IPS-18a (cell line): Measurements from ENCODE around the gene PRDM12.
A peak's percentile ranks its signal among the peaks of the same experiment; 100 is the strongest.

Experiments used
- H3K27ac ChIP-seq: one replicate; pipeline ENCODE4 v1.5.1; 2013; ENCODE audit warnings: low read length
- H3K27me3 ChIP-seq: one replicate; pipeline ENCODE4 v1.6.1; 2013; ENCODE audit warnings: mild to moderate bottlenecking, low read length; ENCODE audit not compliant: control insufficient read depth, insufficient read depth
- H3K36me3 ChIP-seq: one replicate; pipeline ENCODE4 v1.6.1; 2013; ENCODE audit warnings: low read depth, low read length; ENCODE audit not compliant: control insufficient read depth
- H3K4me1 ChIP-seq: one replicate; pipeline ENCODE4 v1.6.1; 2013; ENCODE audit warnings: low read depth, low read length; ENCODE audit not compliant: control insufficient read depth
- H3K4me3 ChIP-seq: one replicate; pipeline ENCODE4 v1.5.1; 2013; ENCODE audit warnings: low read length
- H3K9ac ChIP-seq: one replicate; pipeline ENCODE4 v1.6.1; 2013; ENCODE audit warnings: mild to moderate bottlenecking, low read length, moderate library complexity
- H3K9me3 ChIP-seq: one replicate; pipeline ENCODE4 v1.6.1; 2013; ENCODE audit warnings: low read depth, low read length; ENCODE audit not compliant: control insufficient read depth

The PRDM12 gene

GRCh38 chr9:130661451-130662098 lies 2.8 kb upstream of the PRDM12 start:
- H3K36me3 ChIP-seq = no peaks in the 10 kb centered on the region
- H3K27me3 ChIP-seq = peaks cover 100% of the 10 kb centered on the region
- H3K9ac ChIP-seq = no peak overlapping the region
- H3K9me3 ChIP-seq = no peaks in the 10 kb centered on the region
- no peak overlapping the region for H3K27ac ChIP-seq
- peak overlapping the region; percentile 35 for H3K4me3 ChIP-seq
- peaks cover 13% of the 10 kb centered on the region for H3K4me1 ChIP-seq

GRCh38 chr9:130662099-130662969 lies 2.1 kb upstream of the PRDM12 start:
- Histone ChIP-seq H3K27me3 (peaks cover 100% of the 10 kb centered on the region), H3K4me3 (peak overlapping the region; percentile 8), H3K36me3 (no peaks in the 10 kb centered on the region), H3K9ac (no peak overlapping the region), H3K4me1 (peaks cover 13% of the 10 kb centered on the region), H3K9me3 (no peaks in the 10 kb centered on the region), H3K27ac (no peak overlapping the region)

- peaks cover 13% of the 10 kb centered on the region for H3K4me1 ChIP-seq
- no peaks in the 10 kb centered on the region for H3K9me3 ChIP-seq
- no peak overlapping the region for H3K9ac ChIP-seq
- H3K27ac ChIP-seq = no peak overlapping the region
- H3K36me3 ChIP-seq = no peaks in the 10 kb centered on the region
- H3K27me3 ChIP-seq = peaks cover 100% of the 10 kb centered on the region
- H3K4me3 ChIP-seq = peak overlapping the region; percentile 30
These were observed 1.5 kb upstream of the PRDM12 start for GRCh38 chr9:130662970-130663257.

- Histone ChIP-seq H3K4me1 (peaks cover 13% of the 10 kb centered on the region), H3K36me3 (no peaks in the 10 kb centered on the region), H3K4me3 (peak overlapping the region; percentile 30), H3K27me3 (peaks cover 100% of the 10 kb centered on the region), H3K9ac (no peak overlapping the region), H3K27ac (no peak overlapping the region), H3K9me3 (no peaks in the 10 kb centered on the region)
These were observed 977 bp upstream of the PRDM12 start for GRCh38 chr9:130663258-130663976.

GRCh38 chr9:130663977-130664250 lies 480 bp upstream of the PRDM12 start:
- H3K4me3 ChIP-seq = peak overlapping the region; percentile 30
- peaks cover 100% of the 10 kb centered on the region for H3K27me3 ChIP-seq
- H3K9me3 ChIP-seq = no peaks in the 10 kb centered on the region
- peaks cover 13% of the 10 kb centered on the region for H3K4me1 ChIP-seq
- no peaks in the 10 kb centered on the region for H3K36me3 ChIP-seq
- no peak overlapping the region for H3K9ac ChIP-seq
- no peak overlapping the region for H3K27ac ChIP-seq

- Histone ChIP-seq H3K27me3 (peaks cover 94% of the 10 kb centered on the region), H3K4me1 (peaks cover 13% of the 10 kb centered on the region), H3K4me3 (peak overlapping the region; percentile 28), H3K9me3 (no peaks in the 10 kb centered on the region), H3K27ac (no peak overlapping the region), H3K9ac (no peak overlapping the region), H3K36me3 (no peaks in the 10 kb centered on the region)
These were observed 636 bp downstream of the PRDM12 start for GRCh38 chr9:130665029-130665430.

GRCh38 chr9:130665431-130666392 lies 1.3 kb downstream of the PRDM12 start:
- H3K9ac ChIP-seq = no peak overlapping the region
- no peak overlapping the region for H3K27ac ChIP-seq
- H3K4me3 ChIP-seq = peak overlapping the region; percentile 28
- H3K36me3 ChIP-seq = no peaks in the 10 kb centered on the region
- H3K27me3 ChIP-seq = peaks cover 94% of the 10 kb centered on the region
- H3K4me1 ChIP-seq = peaks cover 13% of the 10 kb centered on the region
- no peaks in the 10 kb centered on the region for H3K9me3 ChIP-seq

- Histone ChIP-seq H3K4me3 (peak overlapping the region; percentile 28), H3K9ac (no peak overlapping the region), H3K27ac (no peak overlapping the region), H3K4me1 (peaks cover 13% of the 10 kb centered on the region), H3K27me3 (peaks cover 87% of the 10 kb centered on the region), H3K9me3 (no peaks in the 10 kb centered on the region), H3K36me3 (no peaks in the 10 kb centered on the region)
These were observed 2.2 kb downstream of the PRDM12 start for GRCh38 chr9:130666393-130667119.

- Histone ChIP-seq H3K9me3 (no peaks in the 10 kb centered on the region), H3K4me3 (no peak overlapping the region), H3K4me1 (peaks cover 9% of the 10 kb centered on the region), H3K27ac (no peak overlapping the region), H3K36me3 (no peaks in the 10 kb centered on the region), H3K9ac (no peak overlapping the region), H3K27me3 (peaks cover 84% of the 10 kb centered on the region)
These were observed 2.7 kb downstream of the PRDM12 start for GRCh38 chr9:130667120-130667435.

- no peaks in the 10 kb centered on the region for H3K9me3 ChIP-seq
- no peaks in the 10 kb centered on the region for H3K36me3 ChIP-seq
- no peak overlapping the region for H3K9ac ChIP-seq
- peaks cover 73% of the 10 kb centered on the region for H3K27me3 ChIP-seq
- peaks cover 3% of the 10 kb centered on the region for H3K4me1 ChIP-seq
- no peak overlapping the region for H3K4me3 ChIP-seq
- H3K27ac ChIP-seq = no peak overlapping the region
These were observed 3.8 kb downstream of the PRDM12 start for GRCh38 chr9:130668196-130668595.
